DLD1 (cell line): Measurements from ENCODE around the gene PPP1R10.

ENCODE experiments used
- in situ Hi-C: cut with HindIII; loops from 2 replicates; pipeline ENCODE4 v1.10.0; 2017; ENCODE audit warnings: low sequenced_read_pairs

The PPP1R10 gene

DNA sequence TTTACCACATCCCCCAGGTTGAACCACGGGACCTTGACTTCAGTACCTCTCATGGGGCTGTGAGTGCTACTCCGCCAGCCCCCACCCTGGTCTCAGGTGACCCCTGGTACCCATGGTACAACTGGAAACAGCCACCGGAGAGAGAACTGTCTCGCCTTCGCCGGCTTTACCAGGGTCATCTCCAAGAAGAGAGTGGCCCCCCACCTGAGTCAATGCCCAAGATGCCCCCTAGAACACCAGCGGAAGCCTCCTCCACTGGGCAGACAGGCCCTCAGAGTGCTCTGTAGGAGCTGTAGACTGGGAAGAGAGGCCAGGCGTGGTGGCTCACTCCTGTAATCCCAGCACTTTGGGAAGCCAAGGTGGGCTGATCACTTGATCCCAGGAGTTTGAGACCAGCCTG, 8.5 kb upstream of the PPP1R10 start:
- in situ Hi-C loops = no loop called here

DNA sequence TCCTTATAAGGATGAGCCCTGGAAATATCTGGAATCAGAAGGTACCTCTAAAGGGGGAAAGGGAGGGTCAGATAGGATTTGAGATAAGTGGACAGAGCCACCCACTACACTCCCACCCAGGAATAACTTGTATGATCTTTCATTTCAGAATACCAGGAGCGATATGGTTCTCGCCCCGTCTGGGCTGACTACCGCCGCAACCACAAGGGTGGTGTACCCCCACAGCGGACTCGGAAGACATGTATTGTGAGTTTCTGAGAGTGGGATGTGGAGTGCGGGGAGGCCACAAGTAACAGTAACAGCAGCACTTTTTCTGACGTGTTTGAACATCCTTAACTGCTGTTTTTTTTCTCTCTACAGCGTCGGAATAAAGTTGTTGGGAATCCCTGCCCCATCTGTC, 2.5 kb upstream of the PPP1R10 start:
- in situ Hi-C loops = no loop called here

DNA sequence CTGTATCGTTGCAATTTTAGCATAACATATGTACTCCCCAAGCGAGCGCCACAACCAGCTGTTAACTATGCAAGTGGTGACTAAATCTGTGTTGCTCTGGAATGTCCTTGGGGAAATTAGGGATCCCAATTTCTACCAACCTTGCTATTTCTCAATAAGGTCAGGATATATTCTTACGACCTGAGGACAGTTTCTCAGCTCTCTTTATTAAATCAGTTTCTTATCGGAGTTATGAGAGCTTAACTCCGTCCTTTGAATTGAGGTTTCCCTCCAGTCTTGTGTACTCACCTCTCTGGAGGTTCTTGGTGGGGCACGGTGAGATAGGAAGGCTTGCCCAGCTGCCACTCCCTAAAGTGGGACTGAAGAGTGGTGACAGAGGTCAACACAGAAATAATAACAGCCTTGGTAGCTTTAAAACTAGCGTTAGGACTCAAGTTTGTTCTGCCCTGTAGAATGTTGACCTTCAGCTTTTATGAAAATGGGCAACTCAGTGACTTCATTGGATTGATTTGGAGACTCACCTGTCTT, 1.3 kb upstream of the PPP1R10 start:
- in situ Hi-C loops = no loop called here

DNA sequence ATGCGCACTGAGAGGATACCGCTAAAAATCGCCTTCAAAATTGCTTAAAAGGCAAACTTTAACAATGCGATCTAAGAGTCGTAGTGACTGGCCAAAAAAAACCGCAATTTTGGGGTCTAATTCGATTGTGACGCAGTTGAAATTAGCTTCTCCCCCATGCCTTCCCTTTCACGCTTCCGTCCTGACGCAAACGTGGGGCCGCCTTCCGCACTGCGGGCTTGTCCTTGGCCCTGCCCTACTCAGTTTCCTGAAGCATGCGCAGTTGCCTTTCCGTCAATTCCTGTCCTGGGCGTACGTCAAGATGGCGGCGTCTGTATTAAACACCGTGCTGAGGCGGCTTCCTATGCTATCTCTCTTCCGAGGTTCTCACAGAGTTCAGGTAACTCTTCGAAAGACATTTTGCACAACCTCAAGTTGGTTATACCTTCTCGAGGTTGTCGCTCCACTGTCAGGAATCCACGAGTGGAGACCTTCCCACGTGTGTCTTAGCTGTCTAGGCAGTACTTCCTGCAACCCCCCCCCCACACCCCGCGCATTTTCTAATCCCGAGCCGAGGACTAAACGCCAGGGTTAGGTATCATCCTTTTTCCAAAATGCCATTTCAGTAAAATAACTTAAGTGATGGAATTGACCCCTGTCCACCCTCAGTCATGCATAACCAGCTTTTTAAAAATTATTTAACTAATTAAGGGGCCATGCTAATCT, 674 bp upstream of the PPP1R10 start, which contains the start of gene MRPS18B:
Gene MRPS18B, plus strand, starts transcription at position 276 of the 705 bp plus-strand sequence. Its CDS starts 26 bp downstream, at position 302.
- in situ Hi-C loops = no loop called here

DNA sequence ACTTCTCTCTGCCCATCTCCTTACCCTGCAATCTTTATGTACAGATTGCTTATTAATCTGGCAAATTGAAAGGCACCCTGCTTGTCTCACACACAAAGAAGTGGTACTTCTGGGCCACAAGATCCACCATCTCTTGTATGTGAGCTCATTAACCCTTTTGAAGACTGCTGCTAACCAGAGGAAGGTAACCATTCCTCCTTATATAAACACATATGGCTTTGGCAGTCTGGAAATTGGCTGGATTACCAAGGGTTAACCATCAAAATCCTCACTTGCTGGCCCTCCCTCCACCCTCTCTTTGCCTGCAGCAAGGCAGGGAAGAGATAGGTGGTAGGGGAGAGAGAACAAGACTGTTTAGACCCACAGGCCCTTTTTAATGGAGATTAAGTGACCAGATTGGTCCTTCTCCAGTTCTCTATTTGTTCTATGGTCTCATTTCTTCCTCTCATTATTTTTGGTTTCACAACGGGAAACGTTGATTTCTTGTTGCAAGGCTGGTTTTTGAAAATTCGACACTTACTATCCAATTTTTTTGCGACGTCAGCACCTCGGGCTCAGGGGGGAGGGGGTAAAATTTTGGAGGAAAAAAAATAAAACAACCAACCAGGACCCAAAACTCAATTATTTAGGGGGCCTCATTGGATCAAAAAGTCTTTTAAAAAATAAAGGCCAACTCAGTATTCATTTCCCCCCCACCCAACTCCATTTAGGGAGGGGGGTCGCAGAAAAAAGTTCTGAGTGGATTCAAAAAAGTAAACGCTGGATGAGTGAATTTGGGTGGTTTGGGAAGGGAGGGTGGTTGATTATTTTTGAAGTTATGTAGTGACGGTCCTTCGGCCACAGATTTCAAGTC, 859 bp downstream of the PPP1R10 start:
- in situ Hi-C loops = no loop called here

DNA sequence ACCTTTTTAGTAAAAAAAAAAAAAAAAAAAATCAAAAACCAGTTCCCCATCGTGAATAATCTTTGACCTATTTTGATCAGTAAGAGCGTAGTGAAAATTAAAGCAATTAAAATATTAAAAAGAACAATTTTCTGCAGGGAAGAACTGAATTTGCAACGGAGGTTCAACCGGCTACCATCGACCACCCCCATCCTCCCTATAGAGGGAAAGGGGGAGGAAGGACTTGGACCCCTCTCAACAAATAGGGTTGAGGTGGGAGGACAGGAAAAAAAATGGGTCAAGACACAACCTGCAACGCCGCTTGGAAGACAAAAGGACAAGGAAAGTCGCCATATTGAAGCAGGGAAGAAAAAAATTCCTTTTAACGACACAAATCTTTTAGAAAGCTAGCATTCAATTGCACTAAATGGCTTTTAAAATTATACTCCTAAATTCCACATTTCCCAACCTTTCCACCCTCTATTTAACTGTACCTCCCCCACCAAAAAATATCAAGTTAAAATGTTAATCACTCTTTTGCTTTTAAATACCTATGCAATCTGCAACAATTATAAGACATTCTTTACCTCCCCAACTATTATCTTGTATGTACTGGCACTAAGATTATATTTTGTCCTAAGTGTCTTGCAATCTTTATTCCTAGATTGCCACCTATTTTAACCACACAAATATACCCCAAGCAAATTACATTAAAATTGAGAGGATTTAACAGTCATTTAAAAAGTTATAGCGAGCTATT, 1.7 kb downstream of the PPP1R10 start:
- in situ Hi-C loops = no loop called here

DNA sequence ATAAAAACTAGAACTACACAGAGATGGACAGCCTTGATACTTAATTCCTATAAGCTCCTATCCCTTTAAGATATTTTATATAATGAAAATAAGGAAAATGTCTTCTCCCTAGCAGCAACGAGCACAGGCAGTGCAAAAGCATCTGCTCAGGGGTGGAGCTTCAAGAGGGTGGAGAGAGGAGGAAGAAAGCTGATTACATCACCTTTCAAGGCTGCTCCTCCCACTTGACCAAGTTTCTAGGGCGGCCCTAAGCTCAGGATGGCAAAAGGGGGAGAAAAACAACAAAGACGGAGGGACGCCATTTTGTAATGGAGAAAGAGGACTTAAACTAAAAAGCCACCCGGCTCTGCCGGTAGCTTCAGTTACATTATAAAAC, 2.2 kb downstream of the PPP1R10 start:
- in situ Hi-C loops = no loop called here

DNA sequence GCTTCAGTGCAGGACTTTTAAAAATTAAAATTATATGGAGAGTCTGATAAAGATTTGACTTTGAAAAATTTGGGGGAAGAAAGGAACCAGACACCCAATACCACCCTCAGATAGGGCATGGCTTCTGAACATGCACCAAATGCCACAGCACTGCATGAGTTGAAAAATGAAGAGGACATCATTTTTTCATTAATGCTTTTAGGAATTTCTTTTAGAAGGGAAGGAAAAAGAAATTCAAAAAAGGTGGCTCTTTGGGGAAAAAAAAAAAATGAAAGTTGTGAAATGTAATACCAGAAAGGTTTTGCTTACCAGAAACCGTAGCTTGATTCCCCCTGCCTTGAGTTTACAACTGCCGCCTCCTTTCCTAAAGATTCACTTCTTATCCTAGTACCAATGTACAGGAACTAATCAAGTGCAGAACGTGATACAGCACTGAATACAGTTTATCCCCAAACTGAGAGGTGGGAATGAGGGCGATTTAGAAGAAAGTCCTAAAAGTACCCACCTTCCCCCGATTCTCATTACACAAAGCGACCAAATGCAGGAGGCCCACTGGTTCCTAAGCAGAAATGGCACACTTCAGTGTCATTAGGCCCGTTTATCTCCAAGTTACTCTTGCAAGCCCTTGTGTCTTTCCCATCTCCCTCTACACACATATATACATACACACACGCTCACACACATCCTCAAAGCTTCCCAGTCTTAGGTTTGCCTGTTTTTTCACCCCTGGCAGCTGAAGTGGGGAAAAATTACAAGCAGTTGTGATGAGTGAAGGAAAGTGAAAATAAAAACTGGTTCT, 2.8 kb downstream of the PPP1R10 start:
- in situ Hi-C loops = no loop called here

DNA sequence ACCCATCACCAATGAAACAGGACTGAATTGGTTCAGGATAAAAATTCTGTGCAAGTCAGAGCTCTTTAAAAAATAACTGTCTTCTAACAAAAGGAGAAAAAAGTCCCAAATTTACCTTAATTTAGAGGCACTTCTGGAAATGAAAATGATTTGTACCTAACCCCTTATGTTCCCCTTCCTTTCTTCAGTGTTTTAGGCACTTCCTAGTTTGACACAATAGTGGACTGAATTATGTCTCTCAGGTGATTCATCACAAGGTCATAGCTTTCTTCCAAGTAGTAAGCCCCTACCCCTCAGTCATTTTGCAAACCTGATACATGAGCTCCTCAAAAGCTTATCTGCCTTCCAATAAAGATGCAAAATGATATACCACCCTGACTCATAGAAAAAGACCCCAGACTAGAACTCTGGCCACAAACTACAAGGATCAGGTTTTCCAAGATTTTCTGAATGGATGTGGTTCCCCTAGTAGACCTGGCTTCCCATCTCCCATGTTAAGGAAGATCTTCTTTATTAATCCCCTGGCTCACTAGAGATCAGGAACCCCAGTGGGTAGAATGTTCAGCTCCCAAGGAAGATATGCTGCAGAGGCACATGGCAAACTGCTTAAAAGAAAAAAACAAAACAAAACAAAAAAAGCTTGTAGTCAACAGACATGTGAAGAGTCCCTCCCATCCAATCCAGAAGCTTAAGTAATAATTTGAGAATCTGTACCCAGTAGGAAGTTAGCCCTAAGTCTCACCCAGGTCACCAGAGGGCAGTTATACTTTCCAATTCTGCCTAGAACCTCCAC, 3.6 kb downstream of the PPP1R10 start:
- in situ Hi-C loops = no loop called here

DNA sequence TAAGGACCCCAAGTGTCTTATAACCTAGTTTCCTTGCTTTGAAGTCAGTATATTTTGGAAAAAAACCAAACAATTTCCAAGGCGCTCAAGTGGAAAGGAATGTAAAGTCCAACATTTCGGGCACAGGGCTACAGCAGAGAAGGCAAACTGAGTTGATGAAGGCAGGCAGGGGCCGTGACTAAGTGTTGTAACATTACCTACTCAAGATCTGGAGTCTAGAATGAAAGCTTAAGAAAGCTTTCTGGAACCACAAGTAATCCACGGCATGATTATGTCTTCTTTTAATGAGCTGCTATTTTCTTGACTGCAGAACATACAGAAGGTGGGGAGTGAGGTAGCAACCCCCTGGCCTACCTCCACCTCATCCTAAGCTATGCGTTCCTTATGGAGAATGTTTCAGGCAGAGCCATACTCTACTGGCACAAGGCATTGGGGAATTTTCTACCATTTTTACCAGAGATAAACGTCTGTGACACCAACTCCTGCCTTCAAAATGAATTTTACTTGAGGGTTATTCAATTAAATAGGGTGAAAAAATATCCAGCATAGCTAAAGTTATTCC, 4.3 kb downstream of the PPP1R10 start:
- in situ Hi-C loops = no loop called here

DNA sequence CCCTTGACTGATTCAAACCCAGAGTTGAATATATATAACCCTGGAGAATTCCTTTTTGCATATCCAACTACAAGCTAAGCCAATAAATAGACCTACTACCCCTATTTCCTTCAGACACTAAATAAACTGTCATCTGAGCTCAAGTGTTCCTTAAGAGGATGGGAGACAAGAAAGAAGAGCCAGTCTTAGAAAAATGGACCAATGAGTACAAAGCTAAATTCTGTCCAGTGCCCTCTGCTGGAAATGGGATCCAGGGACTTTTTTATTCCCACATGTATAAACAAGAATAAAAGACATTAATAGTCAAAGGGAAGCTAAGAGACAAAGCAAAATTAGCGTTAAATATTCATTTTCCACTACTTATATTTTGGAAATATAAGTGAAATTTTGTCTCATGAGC, 4.8 kb downstream of the PPP1R10 start:
- in situ Hi-C loops = no loop called here

DNA sequence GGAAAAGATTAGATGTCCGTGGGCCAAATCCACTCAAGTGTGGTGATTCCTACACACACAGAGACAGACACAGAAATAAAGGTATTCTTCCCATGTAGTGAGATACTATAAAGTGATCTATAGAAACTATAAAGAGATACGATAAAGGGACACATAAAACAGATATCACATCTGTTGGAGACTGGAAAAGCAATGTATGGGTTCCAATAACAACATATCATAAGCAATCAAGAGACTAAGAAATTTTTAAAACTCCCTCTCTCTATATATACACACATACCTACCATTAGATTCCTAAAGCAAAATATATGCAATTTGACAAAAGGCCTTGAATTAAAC, 5.2 kb downstream of the PPP1R10 start:
- in situ Hi-C loops = no loop called here

DNA sequence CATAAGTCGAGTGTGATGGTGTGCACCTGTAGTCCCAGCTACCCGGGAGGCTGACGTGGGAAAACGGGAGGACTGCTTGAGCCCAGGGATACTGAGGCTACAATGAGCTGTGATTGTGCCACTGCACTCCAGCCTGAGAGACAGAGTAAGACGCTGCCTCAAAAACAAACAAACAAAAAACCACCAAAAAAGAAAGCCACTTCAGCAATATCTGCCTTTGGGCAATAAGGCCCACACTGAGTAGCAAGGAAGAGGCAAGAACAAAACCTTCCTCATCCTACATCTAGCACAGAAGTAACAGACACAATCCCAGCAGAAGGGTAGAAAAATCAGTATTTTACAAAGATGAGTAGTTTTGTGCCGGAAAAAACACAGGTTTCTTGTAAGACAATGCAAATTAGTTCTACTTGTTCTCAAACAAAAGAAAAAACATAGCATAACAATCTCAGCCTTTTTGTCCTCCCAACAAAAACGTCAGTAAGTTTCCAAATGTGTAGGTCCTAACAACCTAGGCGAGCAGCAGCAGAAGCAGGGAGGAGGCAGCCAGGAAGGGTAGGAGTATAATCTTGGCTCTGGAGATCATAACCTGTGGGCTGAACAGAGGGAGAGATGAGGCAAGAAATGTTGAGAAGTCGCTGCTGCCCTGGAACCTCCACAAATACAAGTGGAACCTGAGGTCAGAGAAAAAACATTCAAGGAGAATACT, 5.7 kb downstream of the PPP1R10 start:
- in situ Hi-C loops = no loop called here

DNA sequence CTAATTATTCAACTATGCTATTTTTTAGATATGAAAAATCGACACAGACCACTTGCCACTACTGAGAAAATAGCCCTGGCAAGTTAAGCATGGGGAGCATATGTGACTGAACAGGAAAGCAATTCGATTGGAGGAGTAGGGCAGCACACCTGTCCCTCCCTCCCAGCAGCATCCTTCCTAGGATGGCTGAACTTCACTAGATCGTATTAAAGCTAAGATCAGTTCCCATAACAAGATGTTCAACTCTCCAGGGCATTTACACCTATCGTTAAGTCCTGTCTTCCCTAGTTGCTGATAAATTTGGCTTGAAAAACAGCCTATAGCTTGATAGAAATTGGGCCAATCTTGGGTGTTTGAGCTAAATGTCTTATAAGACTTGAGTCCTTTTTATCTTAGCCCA, 7.0 kb downstream of the PPP1R10 start:
- in situ Hi-C loops = no loop called here

DNA sequence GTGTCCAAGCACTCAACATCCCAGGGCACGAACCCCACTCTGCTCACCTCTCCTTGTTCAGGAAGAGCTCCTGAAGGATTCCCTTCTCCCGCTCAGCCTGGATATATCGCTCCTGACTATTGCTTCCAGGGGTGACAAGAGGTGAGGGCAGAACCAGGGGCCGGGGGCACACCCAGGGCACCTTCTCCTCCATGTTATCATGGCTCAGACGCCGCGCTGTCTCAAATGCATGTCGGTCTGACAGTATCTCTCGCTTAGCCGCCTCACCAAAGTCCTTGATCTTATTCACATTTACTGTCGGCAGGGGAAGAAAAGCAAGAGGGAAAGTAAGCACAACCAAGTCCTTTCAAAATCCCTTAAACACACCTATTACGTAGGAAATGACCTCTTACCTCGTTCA, 13.1 kb downstream of the PPP1R10 start:
- in situ Hi-C loops = no loop called here

DNA sequence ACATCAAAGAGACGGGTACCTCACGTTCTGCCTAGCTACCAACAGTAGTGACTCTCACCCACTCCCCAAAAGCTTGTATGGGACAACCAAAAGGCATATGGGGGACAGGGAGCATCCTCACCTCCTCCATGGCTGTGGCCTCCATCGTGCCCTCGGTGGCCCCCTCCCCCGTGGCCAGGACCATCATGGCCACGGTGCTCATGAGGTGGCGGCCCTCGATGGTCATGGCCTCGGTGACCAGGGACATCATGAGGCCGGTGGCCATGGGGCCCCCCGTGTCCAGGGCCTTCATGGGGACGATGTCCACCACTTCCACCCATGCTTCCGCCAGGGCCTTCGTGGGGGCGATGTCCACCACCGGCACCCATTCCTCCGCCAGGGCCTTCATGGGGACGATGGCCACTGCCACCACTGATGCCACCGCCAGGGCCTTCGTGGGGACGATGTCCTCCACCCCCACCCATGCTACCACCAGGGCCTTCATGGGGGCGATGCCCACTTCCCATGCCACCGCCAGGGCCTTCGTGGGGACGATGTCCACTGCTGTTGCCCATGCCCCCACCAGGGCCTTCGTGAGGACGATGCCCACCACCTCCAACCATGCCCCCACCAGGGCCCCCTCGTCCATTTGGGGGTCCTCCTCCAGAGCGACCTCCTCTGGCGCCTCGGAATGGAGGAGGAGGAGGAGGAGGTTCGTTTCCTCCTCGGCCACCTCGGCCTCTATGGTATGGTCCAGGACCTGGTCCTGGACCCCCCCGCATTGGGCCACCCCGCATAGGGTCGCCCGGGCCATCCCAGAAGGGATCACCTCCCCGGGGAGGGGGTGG, 15.0 kb downstream of the PPP1R10 start:
- in situ Hi-C loops = no loop called here

DNA sequence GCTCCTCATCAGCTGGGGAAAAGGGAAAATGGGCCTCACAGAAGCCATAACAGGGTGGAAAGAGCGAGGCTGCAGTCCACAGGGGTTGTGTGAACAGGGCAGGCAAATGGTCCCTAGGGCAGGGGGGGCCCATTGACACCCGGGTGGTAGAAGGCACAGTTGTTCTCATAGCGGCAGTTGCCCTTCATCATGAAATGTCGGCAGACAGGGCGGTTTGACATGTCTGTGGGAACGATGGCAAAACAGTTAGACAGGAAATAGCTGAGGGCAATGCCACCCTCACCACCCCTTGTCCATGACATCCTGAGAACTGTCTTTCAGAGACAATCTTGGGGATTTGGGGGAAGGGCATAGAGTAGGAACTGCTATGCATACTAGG, 15.6 kb downstream of the PPP1R10 start:
- in situ Hi-C loops = no loop called here

DNA sequence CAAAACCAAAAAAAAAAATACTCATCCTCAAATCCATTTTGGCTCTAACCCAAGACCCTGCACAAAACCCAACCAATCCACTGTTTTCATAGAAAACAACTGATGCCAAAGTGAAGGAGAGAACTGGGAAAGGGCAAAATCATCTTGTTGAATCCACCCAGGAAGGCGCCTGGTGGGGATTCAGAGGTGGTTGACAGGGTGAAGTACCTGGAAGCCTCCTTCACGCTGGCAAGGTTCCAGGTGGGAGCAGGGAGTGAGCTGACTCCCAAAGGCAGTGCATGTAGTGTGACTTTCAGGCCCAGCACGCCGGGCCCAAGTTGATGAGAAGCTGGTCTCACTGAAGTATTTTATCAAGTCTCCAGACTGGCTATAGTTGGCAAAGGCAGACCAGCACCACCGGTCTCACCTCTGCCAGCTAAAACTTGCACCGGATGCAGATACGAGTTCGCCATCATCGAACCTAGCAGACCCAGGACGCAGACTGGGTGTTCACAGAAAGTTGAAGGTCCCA, 16.5 kb downstream of the PPP1R10 start:
- in situ Hi-C loops = no loop called here
